GM19043 (cell line): ENCODE measurements around the gene AGXT.

Experiments
- ATAC-seq: cut with Tn5 transposase; IDR thresholded peaks from one replicate; pipeline ENCODE4 v1.9.1; 2021; ENCODE audit warnings: low read depth; ENCODE audit not compliant: unreplicated experiment

Gene AGXT

GRCh38 chr2:240925191-240925567 lies 56.6 kb downstream of the AGXT start:
- ATAC-seq, result no peak

- no peak for ATAC-seq
Measured at GRCh38 chr2:240925568-240926515, 57.2 kb downstream of the AGXT start.

- no peak for ATAC-seq
Measured at GRCh38 chr2:240926516-240927389, 58.1 kb downstream of the AGXT start.

GRCh38 chr2:240927390-240927781 lies 58.8 kb downstream of the AGXT start:
- ATAC-seq, result no peak

- no peak for ATAC-seq
Measured at GRCh38 chr2:240928476-240929363, 60.1 kb downstream of the AGXT start.

- ATAC-seq, result no peak
Measured at GRCh38 chr2:240929364-240930095, 60.9 kb downstream of the AGXT start.
